Hepatocyte (in vitro differentiated cells): ENCODE data around the gene AGRP. TPM values are rescaled to one million over a fixed set of nuclear protein-coding genes. Genes with fewer than 3 reads are reported as not detected.

Experiments
- DNase-seq: peaks from one replicate; pipeline ENCODE4 v3.0.0-alpha.2; 2016; ENCODE audit warnings: low spot score
- H2AFZ ChIP-seq: fragments of 200-600 bp; sonication (generic); 2 replicates; pipeline ENCODE4 v1.6.0; 2016; ENCODE audit warnings: antibody characterized with exemption, mild to moderate bottlenecking
- H3K27ac ChIP-seq: fragments of 200-600 bp; sonication (generic); 2 replicates; pipeline ENCODE4 v1.5.1; 2016; ENCODE audit warnings: mild to moderate bottlenecking
- H3K27me3 ChIP-seq: fragments of 200-600 bp; sonication (generic); 2 replicates; pipeline ENCODE4 v1.6.1; 2016
- H3K36me3 ChIP-seq: fragments of 200-600 bp; sonication (generic); replicated peaks from 2 replicates; pipeline ENCODE4 v1.5.1; 2016; ENCODE audit warnings: low read depth; ENCODE audit not compliant: insufficient read depth
- H3K4me1 ChIP-seq: fragments of 200-600 bp; sonication (generic); 2 replicates; pipeline ENCODE4 v1.5.1; 2016; ENCODE audit warnings: mild to moderate bottlenecking, moderate library complexity; ENCODE audit not compliant: insufficient read depth
- H3K4me2 ChIP-seq: fragments of 200-600 bp; sonication (generic); 2 replicates; pipeline ENCODE4 v1.6.0; 2016
- H3K4me3 ChIP-seq: fragments of 200-600 bp; sonication (generic); 2 replicates; pipeline ENCODE4 v1.5.1; 2016; ENCODE audit warnings: mild to moderate bottlenecking
- H3K79me2 ChIP-seq: fragments of 200-600 bp; sonication (generic); 2 replicates; pipeline ENCODE4 v1.6.0; 2017; ENCODE audit warnings: mild to moderate bottlenecking
- H3K9me2 ChIP-seq: fragments of 200-600 bp; sonication (generic); replicated peaks from 2 replicates; pipeline ENCODE4 v1.6.0; 2017; ENCODE audit warnings: mild to moderate bottlenecking; ENCODE audit not compliant: insufficient read depth
- H3K9me3 ChIP-seq: fragments of 200-600 bp; sonication (generic); 2 replicates; pipeline ENCODE4 v1.5.1; 2016; ENCODE audit warnings: low read depth, mild to moderate bottlenecking
- H4K20me1 ChIP-seq: fragments of 200-600 bp; sonication (generic); 2 replicates; pipeline ENCODE4 v1.6.0; 2016; ENCODE audit warnings: mild to moderate bottlenecking; ENCODE audit not compliant: insufficient read depth, poor library complexity, severe bottlenecking
- CTCF ChIP-seq: fragments of 200-600 bp; sonication (generic); IDR thresholded peaks from 2 replicates; pipeline ENCODE4 v1.5.1; 2016; ENCODE audit warnings: antibody characterized with exemption, mild to moderate bottlenecking; ENCODE audit not compliant: poor library complexity
- EZH2 ChIP-seq: fragments of 200-600 bp; sonication (generic); IDR thresholded peaks from 2 replicates; pipeline ENCODE4 v1.6.1; 2016; ENCODE audit warnings: antibody characterized with exemption, mild to moderate bottlenecking, borderline replicate concordance
- EZH2phosphoT487 ChIP-seq: fragments of 200-600 bp; sonication (generic); IDR thresholded peaks from one replicate; pipeline ENCODE4 v1.6.1; 2018; ENCODE audit warnings: antibody characterized with exemption, mild to moderate bottlenecking, low read depth, moderate library complexity; ENCODE audit not compliant: unreplicated experiment, severe bottlenecking
- WGBS: methylation state at CpG from one replicate; pipeline ENCODE4 v1.1.6; 2016; ENCODE audit warnings: low lambda C conversion rate; ENCODE audit errors: missing lambda C conversion rate; 5-methylcytosine and 5-hydroxymethylcytosine counted together
- polyA plus RNA-seq: library from polyadenylated mRNA; unstranded; fragments of >200 nt; fragmentation: Nextera tagmentation; extraction: Ambion mirVana; gene quantifications from 2 replicates; pipeline ENCODE4 v1.2.1, GENCODE V29; 2016
- total RNA-seq: library from RNA; depleted of rRNA; stranded (reverse); fragments of >200 nt; gene quantifications from 2 replicates; pipeline ENCODE4 v1.2.3, GENCODE V29; 2014

The AGRP gene
- total and polyA plus RNA-seq, 2 experiments from 2014 or later = 0.93 to 1.9 TPM

GRCh38 chr16:67506468-67506867 is 23.1 kb upstream of the AGRP start:
- 59% methylated on average over 8 of the region's 8 CpGs for WGBS
- TF ChIP-seq CTCF (no peak), EZH2phosphoT487 (no peak), EZH2 (no peak)
- H3K27me3 ChIP-seq = no peaks in the 10 kb centered on the region
- H3K4me3 ChIP-seq = no peak overlapping the region
- DNase-seq = no peak
- H3K27ac ChIP-seq = no peak overlapping the region
- no peaks in the 10 kb centered on the region for H3K4me1 ChIP-seq
- no peak overlapping the region for H3K4me2 ChIP-seq
- no peaks in the 10 kb centered on the region for H3K9me2 ChIP-seq
- no peaks in the 10 kb centered on the region for H3K9me3 ChIP-seq
- H3K79me2 ChIP-seq = no peaks in the 10 kb centered on the region
- no peaks in the 10 kb centered on the region for H4K20me1 ChIP-seq
- H2AFZ ChIP-seq = no peak overlapping the region
- H3K36me3 ChIP-seq = no peaks in the 10 kb centered on the region

DNA sequence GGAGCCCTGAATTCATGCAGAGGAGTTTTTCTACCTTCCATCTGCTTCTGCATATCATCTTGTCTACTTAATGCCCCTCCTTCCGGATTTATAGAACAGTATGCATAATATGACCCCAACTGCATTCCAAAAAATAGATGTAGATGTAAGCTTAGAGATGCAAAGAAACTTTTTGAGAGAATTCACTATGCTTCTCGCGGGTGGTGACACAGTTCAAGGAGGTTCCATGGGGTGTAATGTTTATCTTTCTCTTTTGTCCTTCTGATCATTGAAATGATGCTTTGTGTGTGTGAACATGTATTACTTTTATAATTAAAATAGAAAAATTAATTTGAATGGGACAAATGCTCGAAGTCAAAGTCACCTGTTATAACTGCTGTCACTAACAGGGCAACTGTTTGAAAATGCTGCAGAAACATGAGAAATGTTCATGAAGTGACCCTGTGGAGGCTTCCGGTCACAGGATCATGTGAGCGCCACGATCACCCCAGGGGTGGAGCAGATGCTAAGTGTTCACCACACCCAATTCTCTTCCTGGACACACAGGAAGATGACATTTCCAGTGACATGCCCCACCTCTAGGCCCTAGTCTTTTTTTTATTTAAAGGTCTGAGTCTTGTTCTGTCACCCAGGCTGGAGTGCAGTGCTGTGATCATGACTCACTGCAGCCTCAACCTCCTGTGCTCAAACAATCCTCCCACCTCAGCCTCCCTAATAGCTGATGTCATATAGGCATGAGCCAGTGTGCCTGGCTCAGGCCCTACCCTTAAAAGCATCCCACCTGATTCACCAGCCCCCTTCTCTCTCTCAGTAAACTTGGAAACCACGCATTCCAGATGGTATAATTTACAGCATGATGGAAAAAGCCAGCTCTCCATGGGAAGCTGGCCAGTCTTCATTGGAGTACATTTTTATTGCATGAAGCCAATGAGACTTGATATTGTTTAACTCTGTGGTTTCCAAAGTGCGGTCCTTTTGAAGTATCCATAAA is 21.0 kb upstream of the AGRP start:
- Histone ChIP-seq H3K4me3 (no peak overlapping the region), H3K79me2 (no peaks in the 10 kb centered on the region), H3K27me3 (no peaks in the 10 kb centered on the region), H3K9me3 (no peaks in the 10 kb centered on the region), H3K9me2 (no peaks in the 10 kb centered on the region), H4K20me1 (no peaks in the 10 kb centered on the region), H3K4me2 (no peak overlapping the region), H3K27ac (no peak overlapping the region), H3K36me3 (no peaks in the 10 kb centered on the region), H2AFZ (no peak overlapping the region), H3K4me1 (no peaks in the 10 kb centered on the region)
- TF ChIP-seq CTCF (no peak), EZH2 (no peak), EZH2phosphoT487 (no peak)
- 86% methylated on average over 9 of the region's 9 CpGs for WGBS
- no peak for DNase-seq

DNA sequence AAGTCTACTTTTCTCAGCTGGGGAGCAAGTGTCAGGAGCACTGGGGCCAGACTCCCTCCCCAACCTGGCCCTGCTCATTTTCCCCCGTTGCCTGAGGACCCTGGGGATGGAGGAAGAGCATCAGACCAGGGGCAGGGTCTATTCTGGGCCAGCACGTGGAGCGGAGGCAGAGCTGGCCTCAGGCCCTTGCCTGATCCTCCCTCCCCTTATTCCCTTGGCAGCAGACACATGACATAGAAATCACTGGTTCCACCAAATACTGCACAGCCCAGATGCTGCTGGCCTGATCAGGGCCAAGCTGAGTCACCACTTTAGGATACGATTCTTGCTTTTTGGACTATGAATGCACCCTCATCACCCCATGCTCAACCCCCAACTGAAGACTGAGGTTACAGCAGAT is 15.8 kb upstream of the AGRP start:
- Histone ChIP-seq H2AFZ (no peak overlapping the region), H3K4me1 (no peaks in the 10 kb centered on the region), H3K4me3 (no peak overlapping the region), H3K36me3 (no peaks in the 10 kb centered on the region), H3K79me2 (no peaks in the 10 kb centered on the region), H3K27me3 (no peaks in the 10 kb centered on the region), H3K27ac (no peak overlapping the region), H3K4me2 (no peak overlapping the region), H4K20me1 (no peaks in the 10 kb centered on the region), H3K9me2 (no peaks in the 10 kb centered on the region), H3K9me3 (no peaks in the 10 kb centered on the region)
- TF ChIP-seq CTCF (no peak), EZH2phosphoT487 (no peak), EZH2 (no peak)
- WGBS = 83% methylated on average over 4 of the region's 4 CpGs
- DNase-seq = no peak
